Ecto neural progenitor cell (in vitro differentiated cells): ENCODE measurements around the gene DDX19B.
"Not testable (repeated sequence)": the region's sequence is repeated elsewhere in the genome, so short reads cannot be mapped to it uniquely, and the experiment has no call there.

Source experiments
- DNase-seq: peaks from one replicate; pipeline ENCODE4 v3.0.0-alpha.2; 2018; ENCODE audit warnings: low spot score

Gene DDX19B

GRCh38 chr16:70349783-70350182 lies 50.8 kb downstream of the DDX19B start:
- DNase-seq = no peak

GRCh38 chr16:70359552-70359951 lies 60.6 kb downstream of the DDX19B start:
- no peak for DNase-seq

- no peak for DNase-seq
These were observed 65.4 kb downstream of the DDX19B start for GRCh38 chr16:70364399-70364798.

GRCh38 chr16:70370145-70370544 lies 71.2 kb downstream of the DDX19B start:
- DNase-seq = not testable (repeated sequence)

GRCh38 chr16:70370924-70371323 lies 71.9 kb downstream of the DDX19B start:
- DNase-seq = no peak

- DNase-seq = no peak
These were observed 74.1 kb downstream of the DDX19B start for GRCh38 chr16:70372921-70373728.

- no peak for DNase-seq
These were observed 75.2 kb downstream of the DDX19B start for GRCh38 chr16:70374213-70374612.

GRCh38 chr16:70375636-70376611 lies 76.9 kb downstream of the DDX19B start:
- no peak for DNase-seq

- DNase-seq = no peak
These were observed 78.8 kb downstream of the DDX19B start for GRCh38 chr16:70377782-70378181.

GRCh38 chr16:70378869-70379493 lies 80.0 kb downstream of the DDX19B start:
- no peak for DNase-seq

GRCh38 chr16:70380248-70380918 lies 81.4 kb downstream of the DDX19B start:
- peak; percentile 81 for DNase-seq

- DNase-seq = peak; percentile 98
These were observed 82.1 kb downstream of the DDX19B start for GRCh38 chr16:70380919-70381603.

- no peak for DNase-seq
These were observed 82.8 kb downstream of the DDX19B start for GRCh38 chr16:70381604-70382342.

GRCh38 chr16:70383421-70383960 lies 84.5 kb downstream of the DDX19B start:
- no peak for DNase-seq
